ENCODE measurements around the gene CDNF.

DNA sequence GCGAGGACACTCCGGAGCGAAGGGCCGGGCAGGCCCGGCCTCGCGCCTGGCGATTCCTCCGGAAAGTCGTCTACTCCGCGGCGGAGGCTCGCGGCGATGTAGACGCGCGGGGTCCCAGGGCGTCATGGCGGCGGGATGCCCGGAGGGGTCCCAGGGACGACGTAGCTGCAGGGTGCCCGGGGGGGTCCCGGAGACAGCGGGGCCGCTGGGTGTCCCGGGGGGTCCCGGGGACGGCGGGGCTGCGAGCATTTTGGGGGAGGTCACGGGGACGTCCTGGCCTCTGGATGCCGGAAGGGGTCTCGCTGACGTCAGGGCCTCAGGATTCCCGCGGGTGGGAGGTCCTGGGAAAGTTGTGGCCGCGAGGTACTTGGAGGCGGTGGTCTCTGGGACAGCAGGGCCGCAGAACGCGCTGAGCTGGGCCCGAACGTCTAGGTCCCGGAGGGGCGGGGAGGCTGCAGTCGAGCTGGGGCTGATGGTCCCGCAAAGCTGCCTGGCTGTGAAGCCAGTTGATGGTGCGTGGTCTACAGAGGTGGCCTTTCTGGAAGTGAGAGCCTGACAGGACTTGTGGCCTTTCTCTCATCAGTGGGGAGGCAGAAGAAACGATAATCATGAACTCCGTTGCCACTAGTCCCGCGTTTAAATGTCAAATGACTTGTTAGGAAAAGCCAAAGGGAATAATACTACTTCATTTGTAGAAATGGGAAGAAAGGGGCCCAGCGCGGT is 906 bp upstream of the CDNF start:
- TF ChIP-seq, protein P1, sequence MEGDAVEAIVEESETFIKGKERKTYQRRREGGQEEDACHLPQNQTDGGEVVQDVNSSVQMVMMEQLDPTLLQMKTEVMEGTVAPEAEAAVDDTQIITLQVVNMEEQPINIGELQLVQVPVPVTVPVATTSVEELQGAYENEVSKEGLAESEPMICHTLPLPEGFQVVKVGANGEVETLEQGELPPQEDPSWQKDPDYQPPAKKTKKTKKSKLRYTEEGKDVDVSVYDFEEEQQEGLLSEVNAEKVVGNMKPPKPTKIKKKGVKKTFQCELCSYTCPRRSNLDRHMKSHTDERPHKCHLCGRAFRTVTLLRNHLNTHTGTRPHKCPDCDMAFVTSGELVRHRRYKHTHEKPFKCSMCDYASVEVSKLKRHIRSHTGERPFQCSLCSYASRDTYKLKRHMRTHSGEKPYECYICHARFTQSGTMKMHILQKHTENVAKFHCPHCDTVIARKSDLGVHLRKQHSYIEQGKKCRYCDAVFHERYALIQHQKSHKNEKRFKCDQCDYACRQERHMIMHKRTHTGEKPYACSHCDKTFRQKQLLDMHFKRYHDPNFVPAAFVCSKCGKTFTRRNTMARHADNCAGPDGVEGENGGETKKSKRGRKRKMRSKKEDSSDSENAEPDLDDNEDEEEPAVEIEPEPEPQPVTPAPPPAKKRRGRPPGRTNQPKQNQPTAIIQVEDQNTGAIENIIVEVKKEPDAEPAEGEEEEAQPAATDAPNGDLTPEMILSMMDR (IDR thresholded peaks at IDR 0.05): no peak
- no peak for TF ChIP-seq POLR2A (IDR thresholded peaks at IDR 0.05)

Data from heart left ventricle (tissue), 13 donors.